CD4-positive, CD25-positive, alpha-beta regulatory T cell (primary cell): ENCODE measurements around the gene CHST6. TPM values are rescaled to one million over a fixed set of nuclear protein-coding genes. Genes with fewer than 3 reads are reported as not detected.

ENCODE experiments used
- ATAC-seq, 2 donors: fragments of 150-1000 bp; cut with Tn5 transposase; one replicate each; pipeline ENCODE4 v1.10.0; 2021; ENCODE audit warnings: low read depth in 2 of 2, moderate number of reproducible peaks in 2 of 2, moderate library complexity in 1 of 2
- DNase-seq, 3 donors: peaks; one replicate each; pipeline versions ENCODE4 v3.0.0 to v3.0.0-alpha.2; 2012 to 2022; ENCODE audit warnings: mixed read lengths in 1 of 3
- H3K27ac ChIP-seq: one replicate; pipeline ENCODE4 v1.7.0; 2013; ENCODE audit warnings: mild to moderate bottlenecking, low read length; ENCODE audit not compliant: insufficient read depth, poor library complexity, severe bottlenecking
- H3K27me3 ChIP-seq: one replicate; pipeline ENCODE4 v1.7.0; 2013; ENCODE audit warnings: low read length; ENCODE audit not compliant: control insufficient read depth, insufficient read depth
- H3K36me3 ChIP-seq: one replicate; pipeline ENCODE4 v1.7.0; 2013; ENCODE audit warnings: mild to moderate bottlenecking, low read length, moderate library complexity; ENCODE audit not compliant: control insufficient read depth, insufficient read depth
- H3K4me1 ChIP-seq: 2 replicates; pipeline ENCODE4 v1.7.0; 2013; ENCODE audit warnings: mild to moderate bottlenecking, low read length; ENCODE audit not compliant: insufficient read depth, control insufficient read depth, poor library complexity, severe bottlenecking
- H3K4me3 ChIP-seq: one replicate; pipeline ENCODE4 v1.7.0; 2013; ENCODE audit warnings: low read depth, mild to moderate bottlenecking, low read length, moderate library complexity
- H3K9me3 ChIP-seq, 2 experiments: 1 replicate in 1 of 2; 2 replicates in 1 of 2; pipeline ENCODE4 v1.7.0; 2013; ENCODE audit warnings: low read length in 2 of 2, mild to moderate bottlenecking in 1 of 2, moderate library complexity in 1 of 2; ENCODE audit not compliant: control insufficient read depth in 2 of 2
- H3K27ac Mint-ChIP-seq, 3 donors: one replicate each; pipeline ENCODE4 v1.8.0; 2020 to 2022; ENCODE audit warnings: mild to moderate bottlenecking in 3 of 3, mixed read lengths in 3 of 3, moderate library complexity in 2 of 3
- H3K27me3 Mint-ChIP-seq: one replicate; pipeline ENCODE4 v1.8.0; 2022; ENCODE audit warnings: mild to moderate bottlenecking, mixed read lengths
- H3K36me3 Mint-ChIP-seq: one replicate; pipeline ENCODE4 v1.8.0; 2020; ENCODE audit warnings: mixed read lengths
- H3K4me1 Mint-ChIP-seq, 4 donors: one replicate each; pipeline ENCODE4 v1.8.0; 2020 to 2022; ENCODE audit warnings: mixed read lengths in 4 of 4, mild to moderate bottlenecking in 1 of 4
- H3K4me3 Mint-ChIP-seq, 4 donors: one replicate each; pipeline ENCODE4 v1.8.0; 2020 to 2022; ENCODE audit warnings: mild to moderate bottlenecking in 4 of 4, mixed read lengths in 4 of 4, moderate library complexity in 3 of 4
- H3K9me3 Mint-ChIP-seq, 7 donors: one replicate each; pipeline ENCODE4 v1.8.0; 2020 to 2022; ENCODE audit warnings: mixed read lengths in 7 of 7, mild to moderate bottlenecking in 3 of 7, moderate library complexity in 2 of 7
- polyA plus RNA-seq, 4 donors: library from polyadenylated mRNA; unstranded; fragments of 300-500 nt; fragmentation: Illumina TruSeq; gene quantifications; one replicate each; pipeline ENCODE4 v1.2.3, GENCODE V29; 2021
- total RNA-seq: library from RNA; stranded (reverse); gene quantifications from one replicate; pipeline ENCODE4 v1.2.3, GENCODE V29; 2022

Gene CHST6
- total and polyA plus RNA-seq, 5 donors from 2014 or later: not detected

DNA sequence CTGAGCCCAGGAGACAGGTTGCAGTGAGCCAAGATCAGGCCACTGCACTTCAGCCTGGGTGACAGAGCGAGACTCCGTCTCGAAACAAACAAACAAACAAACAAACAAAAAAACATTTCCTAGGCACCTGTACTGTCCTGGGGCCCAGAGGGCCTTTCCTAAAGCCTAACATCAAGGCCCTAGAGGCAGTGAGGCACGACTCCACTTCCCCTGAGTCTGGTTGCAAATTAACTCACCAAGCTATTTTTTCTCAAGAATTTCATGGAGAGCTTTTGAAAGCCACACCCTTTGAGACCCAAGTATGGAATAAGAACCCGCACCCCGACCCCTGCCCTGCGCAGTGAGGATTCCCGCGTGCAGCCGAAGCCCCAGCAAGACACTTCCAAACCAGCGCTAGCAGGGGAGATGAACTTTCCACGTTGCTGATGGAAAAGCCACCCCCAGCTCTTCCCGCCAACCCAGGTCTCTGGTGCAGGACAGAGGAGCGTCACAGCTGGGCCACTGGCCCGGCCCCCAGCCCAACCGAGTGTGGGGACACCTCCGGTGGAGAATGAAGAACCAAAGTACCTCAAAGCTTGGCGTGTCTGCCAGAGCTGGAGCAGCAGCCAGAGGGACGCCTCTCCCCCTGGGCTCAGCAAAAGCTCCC, 39.4 kb upstream of the CHST6 start:
- no peaks in the 10 kb centered on the region for H3K4me1 Mint-ChIP-seq
- H3K27me3 Mint-ChIP-seq: no peaks in the 10 kb centered on the region
- H3K27ac Mint-ChIP-seq: no peak overlapping the region
- Histone ChIP-seq H3K4me1 (no peaks in the 10 kb centered on the region), H3K36me3 (no peaks in the 10 kb centered on the region), H3K4me3 (no peak overlapping the region), H3K27ac (no peak overlapping the region), H3K9me3 (no peaks in the 10 kb centered on the region), H3K27me3 (no peaks in the 10 kb centered on the region)
- ATAC-seq: no peak
- H3K9me3 Mint-ChIP-seq: no peaks in the 10 kb centered on the region
- no peak overlapping the region for H3K4me3 Mint-ChIP-seq
- DNase-seq: no peak
- no peaks in the 10 kb centered on the region for H3K36me3 Mint-ChIP-seq

GRCh38 chr16:75532791-75533190, 37.5 kb upstream of the CHST6 start:
- Mint-ChIP-seq H3K4me1 (no peaks in the 10 kb centered on the region), H3K4me3 (no peak overlapping the region), H3K9me3 (no peaks in the 10 kb centered on the region), H3K27ac (no peak overlapping the region), H3K36me3 (no peaks in the 10 kb centered on the region), H3K27me3 (no peaks in the 10 kb centered on the region)
- no peak for ATAC-seq
- no peaks in the 10 kb centered on the region for H3K36me3 ChIP-seq
- H3K27ac ChIP-seq: no peak overlapping the region
- no peak overlapping the region for H3K4me3 ChIP-seq
- H3K9me3 ChIP-seq: no peaks in the 10 kb centered on the region
- no peaks in the 10 kb centered on the region for H3K27me3 ChIP-seq
- H3K4me1 ChIP-seq: no peaks in the 10 kb centered on the region
- no peak for DNase-seq

- Histone ChIP-seq H3K9me3 (no peaks in the 10 kb centered on the region), H3K4me1 (no peaks in the 10 kb centered on the region), H3K36me3 (no peaks in the 10 kb centered on the region), H3K27ac (no peak overlapping the region), H3K27me3 (no peaks in the 10 kb centered on the region), H3K4me3 (no peak overlapping the region)
- H3K4me3 Mint-ChIP-seq: no peak overlapping the region
- ATAC-seq: no peak
- H3K4me1 Mint-ChIP-seq: no peaks in the 10 kb centered on the region
- H3K27ac Mint-ChIP-seq: no peak overlapping the region
- no peaks in the 10 kb centered on the region for H3K27me3 Mint-ChIP-seq
- no peak for DNase-seq
- no peaks in the 10 kb centered on the region for H3K9me3 Mint-ChIP-seq
- H3K36me3 Mint-ChIP-seq: no peaks in the 10 kb centered on the region
These were observed 37.0 kb upstream of the CHST6 start for GRCh38 chr16:75532142-75532765.

DNA sequence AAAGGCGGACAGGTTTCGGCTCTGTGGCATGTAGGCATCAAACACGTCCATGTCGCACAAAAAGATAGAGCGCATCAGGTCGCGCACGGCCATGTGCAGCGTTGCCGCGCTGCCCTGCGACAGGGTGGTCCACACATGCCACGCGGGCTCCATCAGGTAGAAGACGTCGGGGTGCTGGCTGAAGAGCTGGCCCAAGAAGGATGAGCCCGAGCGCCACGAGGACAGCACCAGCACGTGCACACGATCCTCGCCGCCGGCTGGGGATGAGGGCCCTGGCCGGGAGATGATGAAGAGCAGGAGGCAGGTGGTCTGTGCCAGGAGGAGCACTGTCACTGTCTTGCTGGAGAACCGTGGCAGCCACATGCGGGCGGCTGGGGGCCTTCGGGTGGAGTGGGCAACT, 34.7 kb upstream of the CHST6 start:
- H3K36me3 ChIP-seq: no peaks in the 10 kb centered on the region
- Mint-ChIP-seq H3K4me1 (no peaks in the 10 kb centered on the region), H3K4me3 (no peak overlapping the region), H3K9me3 (no peaks in the 10 kb centered on the region), H3K27ac (no peak overlapping the region), H3K36me3 (no peaks in the 10 kb centered on the region), H3K27me3 (no peaks in the 10 kb centered on the region)
- ATAC-seq (no peak), DNase-seq (no peak)
- no peak overlapping the region for H3K27ac ChIP-seq
- no peaks in the 10 kb centered on the region for H3K4me1 ChIP-seq
- H3K27me3 ChIP-seq: no peaks in the 10 kb centered on the region
- H3K9me3 ChIP-seq: no peaks in the 10 kb centered on the region
- no peak overlapping the region for H3K4me3 ChIP-seq

DNA sequence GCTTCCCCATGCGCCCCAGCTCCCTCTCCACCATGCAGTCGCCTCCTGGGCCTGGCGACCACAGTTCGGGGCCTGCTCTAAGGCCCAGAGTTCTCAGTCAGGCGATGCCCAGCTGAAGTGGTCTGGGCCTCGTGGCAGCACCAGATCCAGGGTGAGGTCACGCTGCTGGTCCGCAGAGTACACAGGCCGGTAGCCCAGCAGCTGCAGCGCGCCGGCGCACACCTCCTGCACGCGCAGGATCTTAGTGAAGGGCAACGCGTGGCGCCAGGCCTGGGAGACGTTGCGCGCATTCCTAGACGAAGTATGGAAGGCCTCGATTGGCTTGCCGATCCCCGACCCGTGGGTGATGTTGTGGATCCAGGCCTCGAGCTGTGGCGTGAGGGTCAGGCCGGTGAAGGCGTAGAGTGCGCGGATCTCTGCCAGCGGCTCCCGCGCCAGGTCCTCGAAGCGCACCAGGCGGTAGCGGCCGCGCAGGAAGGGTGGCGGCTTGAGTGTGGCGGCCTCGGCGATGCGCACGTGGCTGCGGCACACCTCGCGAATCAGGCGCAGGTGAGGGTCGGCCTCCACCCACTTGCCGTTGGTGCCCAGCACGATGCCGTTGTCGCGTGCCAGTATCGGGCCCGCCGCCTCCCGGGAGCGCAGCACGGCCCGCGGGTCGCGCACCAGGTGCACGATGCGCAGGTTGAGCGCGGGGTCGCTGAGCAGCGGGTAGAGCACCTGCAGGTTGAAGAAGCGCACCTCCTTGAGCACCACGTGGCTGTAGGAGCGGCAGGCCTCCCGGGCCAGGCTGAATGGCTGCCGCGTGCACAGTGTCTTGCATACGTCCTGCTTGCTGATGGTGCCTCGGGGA, 34.0 kb upstream of the CHST6 start:
- H3K9me3 Mint-ChIP-seq: no peaks in the 10 kb centered on the region
- no peaks in the 10 kb centered on the region for H3K36me3 Mint-ChIP-seq
- no peaks in the 10 kb centered on the region for H3K4me1 ChIP-seq
- no peaks in the 10 kb centered on the region for H3K27me3 Mint-ChIP-seq
- no peak overlapping the region for H3K4me3 ChIP-seq
- H3K27me3 ChIP-seq: no peaks in the 10 kb centered on the region
- H3K4me1 Mint-ChIP-seq: no peaks in the 10 kb centered on the region
- no peaks in the 10 kb centered on the region for H3K36me3 ChIP-seq
- H3K9me3 ChIP-seq: no peaks in the 10 kb centered on the region
- H3K27ac ChIP-seq: no peak overlapping the region
- ATAC-seq (no peak), DNase-seq (no peak)
- H3K27ac Mint-ChIP-seq: peak overlapping the region in 1 of 3 donors; percentile 32
- H3K4me3 Mint-ChIP-seq: no peak overlapping the region

DNA sequence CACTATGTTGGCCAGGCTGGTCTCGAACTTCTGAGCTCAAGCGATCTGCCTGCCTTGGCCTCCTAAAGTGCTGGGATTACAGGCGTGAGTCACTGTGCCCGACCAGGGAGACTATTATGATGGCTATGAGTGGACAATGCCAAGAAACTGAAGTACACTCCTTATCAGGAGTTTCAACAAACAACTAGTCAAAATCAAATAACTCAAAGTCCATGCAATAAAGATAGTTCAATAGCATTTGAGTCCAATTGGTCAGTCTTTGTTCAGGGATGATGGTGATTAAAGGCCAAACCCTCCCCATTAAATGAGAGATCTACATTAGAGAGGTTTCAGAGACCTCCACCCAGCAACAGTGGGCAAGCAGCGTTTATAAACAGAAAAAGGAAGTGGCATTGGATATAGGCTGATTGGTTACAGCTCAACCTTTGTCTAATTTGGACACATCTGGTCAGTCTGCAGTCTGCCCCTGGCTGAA, 32.6 kb upstream of the CHST6 start:
- Mint-ChIP-seq H3K9me3 (no peaks in the 10 kb centered on the region), H3K4me3 (no peak overlapping the region), H3K27me3 (no peaks in the 10 kb centered on the region), H3K4me1 (no peaks in the 10 kb centered on the region), H3K27ac (no peak overlapping the region), H3K36me3 (no peaks in the 10 kb centered on the region)
- Histone ChIP-seq H3K4me1 (no peaks in the 10 kb centered on the region), H3K4me3 (no peak overlapping the region), H3K27me3 (no peaks in the 10 kb centered on the region), H3K9me3 (no peaks in the 10 kb centered on the region), H3K27ac (no peak overlapping the region), H3K36me3 (no peaks in the 10 kb centered on the region)
- DNase-seq: no peak
- ATAC-seq: no peak

DNA sequence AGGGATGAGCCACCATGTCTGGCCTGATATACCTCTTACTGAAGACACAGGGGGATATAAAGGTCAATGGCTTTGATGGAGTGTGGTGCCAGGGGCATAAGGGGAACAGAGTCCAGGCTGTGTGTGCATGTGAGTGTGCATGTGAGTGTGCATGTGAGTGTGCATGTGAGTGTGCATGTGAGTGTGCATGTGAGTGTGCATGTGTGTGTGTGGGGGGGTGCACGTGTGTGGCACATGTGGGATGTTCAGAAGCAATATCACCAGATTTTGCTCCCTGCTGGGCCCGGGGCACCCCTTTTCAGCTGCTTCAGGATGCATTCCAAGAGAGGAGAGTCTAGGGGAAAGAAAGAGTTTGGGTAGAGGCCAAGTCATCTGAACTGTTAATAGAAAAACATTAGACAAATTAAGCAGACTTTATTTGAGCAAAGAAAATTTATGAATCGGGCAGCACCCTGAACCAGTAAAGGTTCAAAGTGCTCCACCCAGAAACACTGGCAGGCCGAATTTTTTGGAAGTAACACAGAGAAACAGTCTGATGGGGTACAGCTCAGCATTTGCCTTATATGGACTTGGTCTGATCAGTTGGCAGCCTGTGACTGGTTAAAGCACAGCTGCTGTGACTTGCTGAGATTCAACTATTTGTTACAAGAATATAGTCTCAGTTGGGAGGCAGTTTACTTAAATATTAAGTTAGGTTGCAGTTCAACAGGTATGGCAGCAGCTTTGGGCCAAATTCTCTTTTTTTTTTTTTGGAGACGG, 31.0 kb upstream of the CHST6 start:
- Mint-ChIP-seq H3K27ac (peak overlapping the region in 1 of 3 donors; percentile 66), H3K4me1 (no peaks in the 10 kb centered on the region), H3K9me3 (no peaks in the 10 kb centered on the region), H3K36me3 (no peaks in the 10 kb centered on the region), H3K4me3 (no peak overlapping the region), H3K27me3 (no peaks in the 10 kb centered on the region)
- H3K27ac ChIP-seq: no peak overlapping the region
- no peak for ATAC-seq
- no peaks in the 10 kb centered on the region for H3K27me3 ChIP-seq
- H3K4me3 ChIP-seq: no peak overlapping the region
- no peak for DNase-seq
- H3K36me3 ChIP-seq: no peaks in the 10 kb centered on the region
- H3K4me1 ChIP-seq: no peaks in the 10 kb centered on the region
- no peaks in the 10 kb centered on the region for H3K9me3 ChIP-seq
